Sigmoid colon (tissue), 7 donors: Measurements from ENCODE around the gene FOXK2. TPM values are rescaled to one million over a fixed set of nuclear protein-coding genes. Genes with fewer than 3 reads are reported as not detected.
"Not testable (repeated sequence)": the region's sequence is repeated elsewhere in the genome, so short reads cannot be mapped to it uniquely, and the experiment has no call there.

Experiments
- DNase-seq: peaks from one replicate; pipeline ENCODE4 v3.0.0-alpha.2; 2019
- H3K27ac ChIP-seq, 4 donors: fragments of 200-600 bp; sonication (generic); one replicate each; pipeline ENCODE4 v1.5.1; 2016 to 2019; ENCODE audit warnings: mild to moderate bottlenecking in 1 of 4
- H3K27me3 ChIP-seq, 3 donors: fragments of 200-600 bp; sonication (generic); one replicate each; pipeline ENCODE4 v1.5.1; 2019; ENCODE audit warnings: mild to moderate bottlenecking in 1 of 3
- H3K36me3 ChIP-seq, 4 donors: fragments of 200-600 bp; sonication (generic); one replicate each; pipeline ENCODE4 v1.5.1; 2016 to 2019
- H3K4me1 ChIP-seq, 4 donors: fragments of 200-600 bp; sonication (generic); one replicate each; pipeline ENCODE4 v1.5.1; 2017 to 2019
- H3K4me3 ChIP-seq, 4 donors: fragments of 200-600 bp; sonication (generic); one replicate each; pipeline ENCODE4 v1.5.1; 2017 to 2019; ENCODE audit warnings: mild to moderate bottlenecking in 2 of 4, moderate library complexity in 1 of 4
- H3K9me3 ChIP-seq, 4 donors: fragments of 200-600 bp in 3 of 4; sonication (generic) in 3 of 4; one replicate each; pipeline versions ENCODE4 v1.5.1 to v1.6.1; 2013 to 2019
- EP300 ChIP-seq, 4 donors: sonication (generic); formaldehyde crosslinking; IDR thresholded peaks; one replicate each; pipeline ENCODE4 v1.6.1; 2017; ENCODE audit warnings: antibody characterized with exemption in 4 of 4
- POLR2A ChIP-seq, 2 donors: fragments of 450-650 bp; IDR thresholded peaks; one replicate each; pipeline ENCODE4 v1.6.1; 2016; ENCODE audit warnings: antibody characterized with exemption in 2 of 2, mild to moderate bottlenecking in 2 of 2, moderate library complexity in 2 of 2
- POLR2AphosphoS5 ChIP-seq, 4 donors: sonication (generic); formaldehyde crosslinking; IDR thresholded peaks; one replicate each; pipeline ENCODE4 v1.6.1; 2017; ENCODE audit warnings: antibody characterized with exemption in 4 of 4
- WGBS, 2 donors: extraction: QIAGEN DNeasy Blood & Tissue Kit; methylation state at CpG; one replicate each; pipeline ENCODE4 v1.1.7; 2013; 5-methylcytosine and 5-hydroxymethylcytosine counted together
- intact Hi-C: fragments of 100-400 bp; cut with DNase I; formaldehyde crosslinking; loops from one replicate; pipeline ENCODE4 v1.15.1; 2023
- polyA plus RNA-seq, 3 donors: library from polyadenylated mRNA; stranded (reverse); fragments of 200-250 nt; gene quantifications; one replicate each; pipeline ENCODE4 v1.2.3, GENCODE V29; 2013
- total RNA-seq, 4 donors: library from RNA; depleted of rRNA; stranded (reverse); fragments of >200 nt; gene quantifications; one replicate each; pipeline ENCODE4 v1.1.0, GENCODE V29; 2016
- TF ChIP-seq, protein P1 (sequence below), 4 experiments: fragments of 450-650 bp in 3 of 4; fragments of 200-600 bp in 1 of 4; IDR thresholded peaks; one replicate each; pipeline ENCODE4 v1.5.1; 2016 to 2019; ENCODE audit warnings: antibody characterized with exemption in 4 of 4, mild to moderate bottlenecking in 3 of 4, moderate library complexity in 2 of 4
- donor health status: healthy with polysubstance abuse.
- donor health status: Bipolar disorder and iron deficiency.
- donor health status: healthy.

Gene FOXK2
- total and polyA plus RNA-seq, 7 donors: 10.2 to 56.8 (median 29.3) TPM

GRCh38 chr17:82536512-82537201, 17.1 kb downstream of the FOXK2 start:
- TF ChIP-seq EP300 (IDR thresholded peaks at IDR 0.05) (no peak), POLR2AphosphoS5 (IDR thresholded peaks at IDR 0.05) (peak in 1 of 4 donors; percentile 1)
- intact Hi-C loops: loop anchor here (1.0 kb wide), 1 partner anchor 8 kb away; no protein-coding TSS in a partner anchor
- Histone ChIP-seq H3K27me3 (no peaks in the 10 kb centered on the region), H3K36me3 (no peaks in the 10 kb centered on the region), H3K27ac (peak overlapping the region; percentile 81 to 97 (median 92)), H3K4me3 (peak overlapping the region in 2 of 4 donors; percentile 14 to 16), H3K4me1 (peaks cover 0 to 95% (median 88%) of the 10 kb centered on the region in 4 donors), H3K9me3 (no peaks in the 10 kb centered on the region)
- WGBS, 2 donors: 27 to 47% methylated on average over 6 of the region's 6 CpGs
- peak; percentile 77 for DNase-seq

DNA sequence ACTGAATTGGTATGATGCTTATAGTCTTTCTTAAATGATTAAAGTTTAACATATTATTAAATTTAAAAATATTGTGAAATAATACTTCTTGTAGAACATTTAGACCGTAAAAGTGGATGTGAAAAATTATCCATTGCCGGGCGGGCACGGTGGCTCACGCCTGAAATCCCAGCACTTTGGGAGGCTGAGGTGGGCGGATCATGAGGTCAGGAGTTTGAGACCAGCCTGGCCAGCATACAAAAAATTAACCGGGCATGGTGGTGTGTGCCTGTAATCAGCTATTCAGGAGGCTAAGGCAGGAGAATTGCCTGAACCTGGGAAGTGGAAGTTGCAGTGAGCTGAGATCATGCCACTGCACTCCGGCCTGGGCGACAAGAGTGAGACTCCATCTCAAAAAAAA, 17.7 kb downstream of the FOXK2 start:
- WGBS, 2 donors: 83 to 86% methylated on average over 9 of the region's 9 CpGs
- DNase-seq, H3K27me3 ChIP-seq, H3K36me3 ChIP-seq, intact Hi-C loops, H3K9me3 ChIP-seq: not testable (repeated sequence)
- peaks cover 0 to 94% (median 87%) of the 10 kb centered on the region in 4 donors for H3K4me1 ChIP-seq
- peak overlapping the region; percentile 81 to 97 (median 92) for H3K27ac ChIP-seq
- H3K4me3 ChIP-seq: peak overlapping the region in 1 of 4 donors; percentile 14

DNA sequence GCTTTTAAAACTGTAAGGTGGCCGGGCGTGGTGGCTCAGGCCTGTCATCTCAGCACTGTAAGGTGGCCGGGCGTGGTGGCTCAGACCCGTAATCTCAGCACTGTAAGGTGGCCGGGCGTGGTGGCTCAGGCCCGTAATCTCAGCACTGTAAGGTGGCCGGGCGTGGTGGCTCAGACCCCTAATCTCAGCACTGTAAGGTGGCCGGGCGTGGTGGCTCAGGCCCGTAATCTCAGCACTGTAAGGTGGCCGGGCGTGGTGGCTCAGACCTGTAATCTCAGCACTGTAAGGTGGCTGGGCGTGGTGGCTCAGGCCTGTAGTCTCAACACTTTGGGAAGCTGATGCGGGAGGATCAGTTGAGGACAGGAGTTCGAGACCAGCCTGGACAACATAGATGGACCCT, 19.5 kb downstream of the FOXK2 start:
- intact Hi-C loops: not testable (repeated sequence)
- H3K4me1 ChIP-seq: peaks cover 0 to 95% (median 93%) of the 10 kb centered on the region in 4 donors

DNA sequence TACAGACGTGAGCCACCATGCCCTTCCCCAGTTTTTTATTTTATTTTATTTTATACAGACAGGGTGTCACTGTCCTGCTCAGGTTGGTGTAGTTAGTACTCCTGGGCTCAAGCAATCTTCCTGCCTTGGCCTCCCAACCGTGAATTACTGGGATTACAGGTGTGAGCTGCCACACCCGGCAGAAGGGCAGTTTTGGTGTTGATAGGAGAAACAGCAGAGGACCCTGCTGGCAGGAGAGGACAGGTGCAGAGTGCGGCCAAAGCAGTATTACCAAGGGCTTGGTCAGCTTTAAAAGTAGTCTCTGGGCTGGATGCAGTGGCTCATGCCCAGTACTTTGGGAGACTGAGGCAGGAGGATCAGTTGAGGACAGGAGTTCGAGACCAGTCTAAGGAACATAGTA, 22.9 kb downstream of the FOXK2 start:
- intact Hi-C loops: no loop called here
- no peak for TF ChIP-seq POLR2A (IDR thresholded peaks at IDR 0.05)
- no peak for TF ChIP-seq POLR2AphosphoS5 (IDR thresholded peaks at IDR 0.05)
- TF ChIP-seq, protein P1, sequence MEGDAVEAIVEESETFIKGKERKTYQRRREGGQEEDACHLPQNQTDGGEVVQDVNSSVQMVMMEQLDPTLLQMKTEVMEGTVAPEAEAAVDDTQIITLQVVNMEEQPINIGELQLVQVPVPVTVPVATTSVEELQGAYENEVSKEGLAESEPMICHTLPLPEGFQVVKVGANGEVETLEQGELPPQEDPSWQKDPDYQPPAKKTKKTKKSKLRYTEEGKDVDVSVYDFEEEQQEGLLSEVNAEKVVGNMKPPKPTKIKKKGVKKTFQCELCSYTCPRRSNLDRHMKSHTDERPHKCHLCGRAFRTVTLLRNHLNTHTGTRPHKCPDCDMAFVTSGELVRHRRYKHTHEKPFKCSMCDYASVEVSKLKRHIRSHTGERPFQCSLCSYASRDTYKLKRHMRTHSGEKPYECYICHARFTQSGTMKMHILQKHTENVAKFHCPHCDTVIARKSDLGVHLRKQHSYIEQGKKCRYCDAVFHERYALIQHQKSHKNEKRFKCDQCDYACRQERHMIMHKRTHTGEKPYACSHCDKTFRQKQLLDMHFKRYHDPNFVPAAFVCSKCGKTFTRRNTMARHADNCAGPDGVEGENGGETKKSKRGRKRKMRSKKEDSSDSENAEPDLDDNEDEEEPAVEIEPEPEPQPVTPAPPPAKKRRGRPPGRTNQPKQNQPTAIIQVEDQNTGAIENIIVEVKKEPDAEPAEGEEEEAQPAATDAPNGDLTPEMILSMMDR (IDR thresholded peaks at IDR 0.05): no peak
- H3K27me3 ChIP-seq: no peaks in the 10 kb centered on the region
- DNase-seq: no peak
- H3K36me3 ChIP-seq: no peaks in the 10 kb centered on the region
- no peaks in the 10 kb centered on the region for H3K9me3 ChIP-seq
- H3K4me1 ChIP-seq: peaks cover 0 to 92% (median 82%) of the 10 kb centered on the region in 4 donors
- H3K27ac ChIP-seq: peak overlapping the region in 3 of 4 donors; percentile 51 to 97 (median 82)
- WGBS, 2 donors: 41 to 79% methylated on average over 5 of the region's 5 CpGs
- H3K4me3 ChIP-seq: no peak overlapping the region

More for the DNA sequence above, 19.5 kb downstream of the FOXK2 start:
- H3K36me3 ChIP-seq, H3K27me3 ChIP-seq, H3K9me3 ChIP-seq, DNase-seq, H3K4me3 ChIP-seq: not testable (repeated sequence)
- H3K27ac ChIP-seq: peak overlapping the region; percentile 81 to 97 (median 92)
- 40 to 78% methylated on average over 18 of the region's 18 CpGs for WGBS, 2 donors

DNA sequence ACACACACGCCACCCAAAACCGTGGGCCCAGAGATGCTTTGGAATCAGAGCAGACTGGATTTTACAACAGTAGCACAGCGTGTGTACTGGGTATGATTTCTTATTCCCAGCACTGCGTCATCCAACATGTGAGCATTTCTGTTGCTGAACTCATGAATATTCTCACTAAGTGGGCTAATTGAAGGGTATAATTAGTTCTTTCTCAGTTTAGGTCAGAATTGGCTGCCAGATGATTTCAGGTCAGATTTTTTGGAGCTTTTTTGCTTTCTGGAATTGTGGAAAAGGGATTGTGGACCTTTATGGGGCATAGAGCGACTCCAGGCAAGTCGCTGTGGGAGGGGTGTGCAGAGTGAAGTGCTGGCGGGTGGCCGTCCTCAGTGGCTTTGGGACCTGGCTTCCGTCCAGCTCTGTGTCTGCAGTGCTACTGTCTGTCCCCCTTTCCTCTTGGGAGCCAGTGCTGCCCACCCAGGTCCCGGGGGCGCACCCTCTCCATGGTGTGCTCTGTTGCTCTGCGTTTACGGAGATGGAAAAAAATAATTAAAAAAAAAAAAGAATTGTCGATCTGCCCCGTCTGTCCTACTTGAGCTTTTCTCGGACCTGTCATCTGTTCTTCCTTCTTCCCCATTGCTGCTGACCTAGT, 25.0 kb downstream of the FOXK2 start:
- Histone ChIP-seq H3K4me3 (peak overlapping the region in 3 of 4 donors; percentile 26 to 41 (median 33)), H3K4me1 (peaks cover 0 to 90% (median 76%) of the 10 kb centered on the region in 4 donors), H3K9me3 (no peaks in the 10 kb centered on the region), H3K27me3 (no peaks in the 10 kb centered on the region), H3K27ac (peak overlapping the region; percentile 41 to 97 (median 82)), H3K36me3 (no peaks in the 10 kb centered on the region)
- TF ChIP-seq POLR2AphosphoS5 (IDR thresholded peaks at IDR 0.05) (no peak), EP300 (IDR thresholded peaks at IDR 0.05) (no peak), POLR2A (IDR thresholded peaks at IDR 0.05) (no peak)
- TF ChIP-seq, protein P1 (IDR thresholded peaks at IDR 0.05): no peak
- intact Hi-C loops: loop anchor here (1.0 kb wide), 1 partner anchor 8 kb away; no protein-coding TSS in a partner anchor
- 79 to 89% methylated on average over 16 of the region's 16 CpGs for WGBS, 2 donors
- no peak for DNase-seq

DNA sequence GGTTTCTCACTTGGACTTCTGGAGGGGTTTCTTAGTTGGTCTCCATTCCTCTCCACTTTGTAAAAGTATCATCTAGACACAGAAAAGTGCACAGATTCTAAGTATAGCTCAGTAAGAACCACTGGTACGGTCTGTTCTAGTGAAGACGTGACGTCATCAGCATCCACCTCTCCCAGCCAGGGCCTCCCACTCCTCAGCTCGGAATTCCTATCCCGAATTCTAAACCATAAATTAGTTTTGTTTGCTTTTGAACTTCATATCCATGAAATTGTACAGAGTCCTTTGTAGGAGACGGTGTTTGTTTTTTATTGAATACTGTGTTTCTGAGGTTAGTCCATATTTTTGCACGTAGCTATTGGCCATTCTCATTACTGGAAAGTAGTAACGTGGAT, 25.5 kb downstream of the FOXK2 start:
- Histone ChIP-seq H3K9me3 (no peaks in the 10 kb centered on the region), H3K27ac (peak overlapping the region; percentile 41 to 97 (median 82)), H3K36me3 (no peaks in the 10 kb centered on the region), H3K4me3 (peak overlapping the region in 3 of 4 donors; percentile 26 to 41 (median 33)), H3K4me1 (peaks cover 0 to 90% (median 78%) of the 10 kb centered on the region in 4 donors), H3K27me3 (no peaks in the 10 kb centered on the region)
- TF ChIP-seq, protein P1 (IDR thresholded peaks at IDR 0.05): no peak
- peak; percentile 77 to 98 (median 93) for TF ChIP-seq EP300 (IDR thresholded peaks at IDR 0.05)
- peak; percentile 42 to 80 (median 76) for TF ChIP-seq POLR2AphosphoS5 (IDR thresholded peaks at IDR 0.05)
- intact Hi-C loops: no loop called here
- 81 to 84% methylated on average over 8 of the region's 8 CpGs for WGBS, 2 donors
- peak; percentile 90 for DNase-seq
